Measurements from ENCODE around the gene PAK1IP1.
"Not testable (repeated sequence)": the region's sequence is repeated elsewhere in the genome, so short reads cannot be mapped to it uniquely, and the experiment has no call there.

The PAK1IP1 gene

GRCh38 chr6:10742251-10742650, 47.5 kb downstream of the PAK1IP1 start:
- DNase-seq: no peak
- H3K4me3 ChIP-seq (ENCODE audit: low read depth, low read length): no peak overlapping the region
- no peak for TF ChIP-seq CTCF (IDR thresholded peaks at IDR 0.05; ENCODE audit: low read depth, low read length)
- peaks cover 5% of the 10 kb centered on the region for H3K9me3 ChIP-seq (ENCODE audit: severe bottlenecking)
- no peaks in the 10 kb centered on the region for H3K36me3 ChIP-seq
- H3K27me3 ChIP-seq (ENCODE audit: insufficient read depth, low read depth, severe bottlenecking): no peaks in the 10 kb centered on the region
- H3K27ac ChIP-seq: no peak overlapping the region

DNA sequence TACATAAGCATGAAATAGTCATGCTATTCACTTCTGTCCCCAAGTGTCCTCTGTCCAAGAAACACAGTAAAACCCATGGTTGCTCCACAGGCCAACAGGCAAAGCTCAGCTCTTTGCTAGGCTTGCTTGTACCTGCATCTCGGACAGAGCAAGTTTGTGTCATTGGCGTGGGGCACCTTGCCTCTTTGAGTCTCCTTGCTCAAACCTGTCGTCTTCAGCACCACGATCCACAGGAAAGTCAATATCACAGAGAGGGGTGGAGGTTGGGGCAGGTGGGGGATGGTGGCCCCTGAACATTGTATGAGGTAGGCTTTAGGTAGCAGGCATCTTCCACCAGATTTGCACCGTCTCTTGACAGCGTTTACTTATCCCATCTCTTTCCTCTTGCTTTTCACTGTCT, 48.7 kb downstream of the PAK1IP1 start:
- Histone ChIP-seq H3K36me3 (peaks cover under 1% of the 10 kb centered on the region; the same call in 1 of the 2 replicates), H3K4me3 (ENCODE audit: low read depth, low read length) (no peak overlapping the region), H3K9me3 (ENCODE audit: severe bottlenecking) (peaks cover 5% of the 10 kb centered on the region), H3K27me3 (ENCODE audit: insufficient read depth, low read depth, severe bottlenecking) (no peaks in the 10 kb centered on the region), H3K27ac (no peak overlapping the region)
- TF ChIP-seq CTCF (IDR thresholded peaks at IDR 0.05; ENCODE audit: low read depth, low read length): no peak
- DNase-seq: no peak

GRCh38 chr6:10745116-10745515, 50.3 kb downstream of the PAK1IP1 start:
- DNase-seq: no peak
- TF ChIP-seq CTCF (IDR thresholded peaks at IDR 0.05; ENCODE audit: low read depth, low read length): no peak
- no peaks in the 10 kb centered on the region for H3K27me3 ChIP-seq (ENCODE audit: insufficient read depth, low read depth, severe bottlenecking)

DNA sequence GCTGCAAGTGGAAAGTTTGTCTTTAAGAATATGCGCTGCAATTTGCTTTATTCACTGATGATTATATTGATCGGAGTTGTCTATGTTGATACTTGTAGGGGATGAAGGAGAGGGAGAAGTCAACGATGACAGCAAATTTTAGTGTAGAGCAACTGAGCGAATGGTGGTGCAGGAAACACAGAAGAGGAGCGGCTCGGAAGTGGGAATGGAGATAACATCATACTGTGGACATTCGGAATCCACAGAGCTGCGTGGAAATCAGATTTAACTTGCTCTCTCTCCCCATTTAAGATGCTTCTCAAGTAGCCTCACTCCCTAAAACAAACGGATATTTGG, 52.1 kb downstream of the PAK1IP1 start:
- H3K9me3 ChIP-seq (ENCODE audit: severe bottlenecking): peaks cover under 1% of the 10 kb centered on the region
- peaks cover 30% of the 10 kb centered on the region for H3K36me3 ChIP-seq
- DNase-seq: no peak
- H3K4me3 ChIP-seq (ENCODE audit: low read depth, low read length): peak overlapping the region; percentile 94
- H3K27me3 ChIP-seq (ENCODE audit: insufficient read depth, low read depth, severe bottlenecking): no peaks in the 10 kb centered on the region
- H3K27ac ChIP-seq: peak overlapping the region; percentile 84
- TF ChIP-seq CTCF (IDR thresholded peaks at IDR 0.05; ENCODE audit: low read depth, low read length): no peak

More at GRCh38 chr6:10745116-10745515, 50.3 kb downstream of the PAK1IP1 start:
- peaks cover 16% of the 10 kb centered on the region for H3K36me3 ChIP-seq
- H3K9me3 ChIP-seq (ENCODE audit: severe bottlenecking): peaks cover 5% of the 10 kb centered on the region
- H3K27ac ChIP-seq: no peak overlapping the region
- H3K4me3 ChIP-seq (ENCODE audit: low read depth, low read length): no peak overlapping the region

DNA sequence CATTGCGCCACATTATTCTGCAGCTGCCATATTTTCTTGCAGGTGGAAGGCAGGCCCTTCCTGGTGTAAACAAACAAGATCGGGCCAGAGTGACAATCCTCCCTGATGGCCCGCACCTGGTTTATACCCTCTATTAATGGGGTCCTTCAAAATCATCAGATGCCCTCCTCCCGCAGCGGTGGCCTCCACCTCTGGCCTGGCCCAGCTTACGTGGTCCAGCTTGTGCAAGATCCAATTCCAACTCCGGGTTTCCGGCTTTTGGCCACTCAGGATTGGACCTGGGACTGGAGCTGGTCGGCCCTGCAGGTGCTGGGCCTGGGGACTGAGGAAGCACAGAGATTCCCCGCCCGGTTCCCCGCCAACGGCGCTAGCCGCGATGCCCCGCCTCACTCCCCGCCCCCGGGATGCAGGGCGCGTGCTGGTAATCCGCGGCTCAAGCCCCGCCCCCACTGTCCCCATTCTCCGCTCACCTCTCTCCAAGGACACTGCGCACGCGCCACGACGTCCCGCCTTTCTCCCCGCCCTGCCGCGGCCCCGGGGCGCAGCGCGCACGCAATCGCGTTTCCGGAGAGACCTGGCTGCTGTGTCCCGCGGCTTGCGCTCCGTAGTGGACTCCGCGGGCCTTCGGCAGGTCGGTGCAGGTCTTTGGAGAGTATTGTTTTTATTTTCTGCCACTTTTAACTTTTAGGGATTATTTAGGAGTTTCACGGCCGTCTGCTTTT, 52.6 kb downstream of the PAK1IP1 start, which contains the start of gene TMEM14B:
Gene TMEM14B (plus strand): TSS at position 555 of the 722 bp plus-strand sequence. CDS start 1,441 bp downstream, outside the sequence.
- H3K27ac ChIP-seq: peak within 1 kb of the TSS; percentile 84
- H3K4me3 ChIP-seq (ENCODE audit: low read depth, low read length): peak within 1 kb of the TSS; percentile 94
- no peaks in the 10 kb centered on the region for H3K9me3 ChIP-seq (ENCODE audit: severe bottlenecking)
- TF ChIP-seq CTCF (IDR thresholded peaks at IDR 0.05; ENCODE audit: low read depth, low read length): no peak
- no peaks in the 10 kb centered on the region for H3K27me3 ChIP-seq (ENCODE audit: insufficient read depth, low read depth, severe bottlenecking)
- DNase-seq: peak; percentile 100
- H3K36me3 ChIP-seq: peaks cover 32% of the 10 kb centered on the region

DNA sequence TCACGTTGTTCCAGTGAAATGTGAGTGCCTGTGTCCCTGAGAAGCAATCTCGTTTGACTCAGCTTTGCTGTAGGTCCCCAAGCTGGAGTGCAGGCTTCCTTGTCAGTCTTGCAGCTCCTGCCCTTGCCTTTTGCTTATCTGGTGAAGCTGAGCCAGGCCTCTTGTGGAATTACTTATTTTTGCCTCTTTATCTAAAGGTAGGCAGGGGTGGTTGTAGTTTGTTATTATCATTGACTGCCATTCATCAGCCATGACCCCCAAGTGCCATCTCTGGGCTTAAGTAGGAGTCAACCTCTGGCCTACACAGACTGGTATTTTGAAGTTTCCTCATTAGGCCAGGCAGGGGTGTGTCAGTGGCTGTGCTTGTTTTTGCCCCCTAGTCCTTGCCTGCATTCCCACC, 55.0 kb downstream of the PAK1IP1 start:
- H3K27me3 ChIP-seq (ENCODE audit: insufficient read depth, low read depth, severe bottlenecking): no peaks in the 10 kb centered on the region
- H3K36me3 ChIP-seq: peaks cover 55% of the 10 kb centered on the region
- H3K27ac ChIP-seq: peak overlapping the region; percentile 84; the same call in 1 of the 2 replicates
- TF ChIP-seq CTCF (IDR thresholded peaks at IDR 0.05; ENCODE audit: low read depth, low read length): no peak
- no peak overlapping the region for H3K4me3 ChIP-seq (ENCODE audit: low read depth, low read length)
- DNase-seq: peak; percentile 4
- H3K9me3 ChIP-seq (ENCODE audit: severe bottlenecking): no peaks in the 10 kb centered on the region

DNA sequence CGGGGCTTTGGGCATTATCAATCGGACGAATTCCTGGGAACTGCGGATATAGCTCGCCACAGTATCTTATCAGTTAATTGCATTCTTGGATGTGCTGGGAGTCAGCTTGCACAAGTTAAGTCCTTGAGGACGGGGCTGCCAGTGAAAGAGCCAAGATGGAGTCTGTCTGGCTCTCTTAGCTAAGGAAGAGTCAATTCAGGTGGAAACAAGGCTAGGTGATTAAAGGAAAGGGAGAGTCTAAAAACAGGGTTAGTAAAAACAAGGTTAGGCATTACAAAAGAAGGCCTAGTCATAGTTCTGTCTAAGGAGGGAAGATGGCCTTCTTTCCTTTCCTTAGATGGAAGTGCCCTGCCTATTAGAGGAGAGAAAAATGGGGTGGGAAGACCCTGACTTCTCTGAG, 55.8 kb downstream of the PAK1IP1 start:
- peak; percentile 16 for DNase-seq
- not testable (repeated sequence) for H3K27me3 ChIP-seq (ENCODE audit: insufficient read depth, low read depth, severe bottlenecking); H3K4me3 ChIP-seq (ENCODE audit: low read depth, low read length); H3K9me3 ChIP-seq (ENCODE audit: severe bottlenecking); H3K27ac ChIP-seq
- peaks cover 63% of the 10 kb centered on the region for H3K36me3 ChIP-seq

- H3K27me3 ChIP-seq (ENCODE audit: insufficient read depth, low read depth, severe bottlenecking); H3K9me3 ChIP-seq (ENCODE audit: severe bottlenecking); DNase-seq; H3K27ac ChIP-seq; H3K4me3 ChIP-seq (ENCODE audit: low read depth, low read length): not testable (repeated sequence)
- peaks cover 73% of the 10 kb centered on the region for H3K36me3 ChIP-seq
Observed at GRCh38 chr6:10751757-10752156, 57.0 kb downstream of the PAK1IP1 start.

Measured in WERI-Rb-1 (cell line).